ENCODE data around the gene VWDE. TPM values are rescaled to one million over a fixed set of nuclear protein-coding genes. Genes with fewer than 3 reads are reported as not detected.
"Not testable (repeated sequence)": the region's sequence is repeated elsewhere in the genome, so short reads cannot be mapped to it uniquely, and the experiment has no call there.

Gene VWDE
- total and polyA plus RNA-seq, 2 of the 13 experiments (the other 11 are each of a cell fraction or from before 2014, with no cell fraction given): 0.12 to 0.27 TPM

DNA sequence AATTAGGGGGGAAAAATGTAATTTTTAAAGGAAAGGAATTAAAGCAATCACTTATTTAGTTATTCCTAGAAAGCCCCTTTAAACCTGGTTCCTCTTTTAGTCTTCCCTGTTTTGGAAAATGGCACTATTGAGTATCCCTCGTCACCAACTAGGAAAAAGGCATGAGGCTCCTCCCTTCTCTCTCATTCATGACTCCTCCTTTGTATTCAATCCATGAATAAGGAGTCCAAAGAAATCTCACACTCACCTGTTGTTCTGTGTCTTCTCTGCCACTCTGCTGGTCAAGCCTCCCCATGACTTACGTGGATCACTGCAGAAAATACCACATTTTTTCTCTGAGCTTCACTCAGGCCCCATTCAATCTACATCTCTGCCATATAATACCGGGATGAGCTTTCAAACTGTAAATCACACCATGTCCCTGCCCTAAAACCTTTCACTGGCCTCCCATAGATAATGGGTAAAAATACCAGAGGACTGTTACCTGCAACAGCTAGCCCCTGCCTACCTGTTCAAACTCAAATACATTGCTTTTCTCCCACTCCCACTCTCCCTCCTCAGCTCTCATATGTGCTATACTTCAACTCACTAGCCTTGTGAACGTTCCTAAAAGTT is 5.5 kb upstream of the VWDE start:
- Histone ChIP-seq H3K9me3 (ENCODE audit: low read length) (no peaks in the 10 kb centered on the region), H3K27me3 (ENCODE audit: control insufficient read depth in 1 of 2, insufficient read depth in 2 of 2, low read length in 2 of 2) (no peaks in the 10 kb centered on the region), H3K27ac (ENCODE audit: extremely low read length, insufficient read depth, low read length) (no peak overlapping the region), H3K9ac (ENCODE audit: insufficient read depth, low read depth, low read length) (no peak overlapping the region), H3K79me2 (ENCODE audit: insufficient read depth, low read length) (no peaks in the 10 kb centered on the region), H4K20me1 (ENCODE audit: insufficient read depth, low read length) (no peaks in the 10 kb centered on the region), H3K4me2 (ENCODE audit: low read depth, low read length) (no peak overlapping the region), H3K4me3 (replicated peaks in 1 of 3; ENCODE audit: insufficient read depth in 1 of 3, low read depth in 2 of 3, low read length in 3 of 3) (no peak overlapping the region), H2AFZ (ENCODE audit: low read length) (no peak overlapping the region), H3K4me1 (ENCODE audit: insufficient read depth, low read length) (no peaks in the 10 kb centered on the region), H3K36me3 (replicated peaks in 1 of 2; ENCODE audit: control insufficient read depth in 1 of 2, insufficient read depth in 2 of 2, low read length in 2 of 2) (no peaks in the 10 kb centered on the region)
- ATAC-seq: no peak
- DNase-seq (ENCODE audit: low spot score): no peak
- WGBS (ENCODE audit: low lambda C conversion rate): 0% methylated on average over 4 of the region's 4 CpGs
- POLR2A ChIA-PET: no interaction called here
- TF ChIP-seq MED8 (CRISPR knock-in tag; IDR thresholded peaks at IDR 0.05; ENCODE audit: insufficient replicate concordance): no peak
- no peak for TF ChIP-seq ZSCAN5A (CRISPR knock-in tag; IDR thresholded peaks at IDR 0.05; ENCODE audit: borderline replicate concordance)
- TF ChIP-seq, protein P1, sequence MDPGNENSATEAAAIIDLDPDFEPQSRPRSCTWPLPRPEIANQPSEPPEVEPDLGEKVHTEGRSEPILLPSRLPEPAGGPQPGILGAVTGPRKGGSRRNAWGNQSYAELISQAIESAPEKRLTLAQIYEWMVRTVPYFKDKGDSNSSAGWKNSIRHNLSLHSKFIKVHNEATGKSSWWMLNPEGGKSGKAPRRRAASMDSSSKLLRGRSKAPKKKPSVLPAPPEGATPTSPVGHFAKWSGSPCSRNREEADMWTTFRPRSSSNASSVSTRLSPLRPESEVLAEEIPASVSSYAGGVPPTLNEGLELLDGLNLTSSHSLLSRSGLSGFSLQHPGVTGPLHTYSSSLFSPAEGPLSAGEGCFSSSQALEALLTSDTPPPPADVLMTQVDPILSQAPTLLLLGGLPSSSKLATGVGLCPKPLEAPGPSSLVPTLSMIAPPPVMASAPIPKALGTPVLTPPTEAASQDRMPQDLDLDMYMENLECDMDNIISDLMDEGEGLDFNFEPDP (CRISPR knock-in tag; conservative IDR thresholded peaks at IDR 0.05): no peak
- no peak for TF ChIP-seq KAT2B (IDR thresholded peaks at IDR 0.05; ENCODE audit: borderline replicate concordance, low read depth, low read length)
- no peak for TF ChIP-seq PHB2 (IDR thresholded peaks at IDR 0.05; ENCODE audit: partially characterized antibody)
- no peak for TF ChIP-seq RORA (CRISPR knock-in tag; IDR thresholded peaks at IDR 0.05)
- TF ChIP-seq ZNF766 (CRISPR knock-in tag; IDR thresholded peaks at IDR 0.05; ENCODE audit: borderline replicate concordance): no peak
- TF ChIP-seq ZNF891 (CRISPR knock-in tag; IDR thresholded peaks at IDR 0.05): no peak
- no peak for TF ChIP-seq KMT2A (CRISPR knock-in tag; IDR thresholded peaks at IDR 0.05)
- no peak for FAIRE-seq
- BruUV-seq (replicated peaks): no TSS peak
- CTCF ChIA-PET (ENCODE audit: low intra/inter-chr PET ratio, low total read pairs): no interaction called here
- in situ Hi-C loops (cut with HindIII; ENCODE audit: extremely low pct_ligation_motif_present, low pct_unique_long_range_greater_than_20kb) (no loop called here), intact Hi-C loops (cut with micrococcal nuclease; ENCODE audit: unreplicated experiment) (no loop called here)

DNA sequence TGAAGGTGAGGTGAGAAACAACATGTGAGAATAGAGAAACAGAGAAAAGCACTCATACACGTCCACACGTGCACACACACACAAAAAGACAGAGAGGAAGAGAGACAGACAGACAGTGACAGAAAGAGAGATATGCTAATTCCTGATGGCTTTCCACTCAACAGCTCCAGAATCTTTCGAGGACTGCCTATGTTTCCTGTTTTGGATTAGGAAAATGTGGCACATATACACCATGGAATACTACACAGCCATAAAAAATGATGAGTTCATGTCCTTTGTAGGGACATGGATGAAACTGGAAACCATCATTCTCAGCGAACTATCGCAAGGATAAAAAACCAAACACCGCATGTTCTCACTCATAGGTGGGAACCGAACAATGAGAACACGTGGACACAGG is 4.0 kb upstream of the VWDE start:
- H3K36me3 ChIP-seq (replicated peaks in 1 of 2; ENCODE audit: control insufficient read depth in 1 of 2, insufficient read depth in 2 of 2, low read length in 2 of 2); CTCF ChIA-PET (ENCODE audit: low intra/inter-chr PET ratio, low total read pairs); H3K27ac ChIP-seq (ENCODE audit: extremely low read length, insufficient read depth, low read length); H2AFZ ChIP-seq (ENCODE audit: low read length); in situ Hi-C loops (cut with HindIII; ENCODE audit: extremely low pct_ligation_motif_present, low pct_unique_long_range_greater_than_20kb); H3K27me3 ChIP-seq (ENCODE audit: control insufficient read depth in 1 of 2, insufficient read depth in 2 of 2, low read length in 2 of 2); POLR2A ChIA-PET; H3K79me2 ChIP-seq (ENCODE audit: insufficient read depth, low read length); BruUV-seq (replicated peaks); H3K4me3 ChIP-seq (replicated peaks in 1 of 3; ENCODE audit: insufficient read depth in 1 of 3, low read depth in 2 of 3, low read length in 3 of 3); H3K4me2 ChIP-seq (ENCODE audit: low read depth, low read length); H3K9me3 ChIP-seq (ENCODE audit: low read length); DNase-seq (ENCODE audit: low spot score); H3K9ac ChIP-seq (ENCODE audit: insufficient read depth, low read depth, low read length); intact Hi-C loops (cut with micrococcal nuclease; ENCODE audit: unreplicated experiment); FAIRE-seq; H4K20me1 ChIP-seq (ENCODE audit: insufficient read depth, low read length); H3K4me1 ChIP-seq (ENCODE audit: insufficient read depth, low read length); ATAC-seq: not testable (repeated sequence)
- 52% methylated on average over 8 of the region's 8 CpGs for WGBS (ENCODE audit: low lambda C conversion rate)

Measured in HepG2 (cell line).